Embryonic facial prominence (tissue), 1 donor: ENCODE measurements around the gene AMDHD2.

Experiments used
- DNase-seq: peaks from one replicate; pipeline ENCODE4 v3.0.0-alpha.2; 2016; ENCODE audit errors: extremely low spot score

Gene AMDHD2

DNA sequence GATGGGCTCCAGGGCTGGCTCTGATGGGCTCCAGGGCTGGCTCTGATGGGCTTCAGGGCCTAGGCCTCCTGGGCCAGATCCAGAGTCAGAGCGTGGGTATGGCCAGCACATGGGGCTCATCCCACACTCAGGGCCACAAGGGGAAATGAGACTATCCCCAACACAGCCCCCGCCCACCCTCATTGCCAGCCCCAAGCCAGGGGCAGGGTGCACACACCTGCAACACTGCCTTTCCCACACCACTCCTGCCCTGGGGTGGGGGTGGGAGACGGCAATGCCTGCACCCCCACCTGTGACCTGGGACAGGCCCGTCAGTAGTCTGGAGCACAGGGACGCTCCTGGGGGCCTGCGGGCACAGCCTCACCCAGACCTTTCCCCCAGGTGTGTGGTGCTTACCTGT, 20.7 kb upstream of the AMDHD2 start:
- no peak for DNase-seq

DNA sequence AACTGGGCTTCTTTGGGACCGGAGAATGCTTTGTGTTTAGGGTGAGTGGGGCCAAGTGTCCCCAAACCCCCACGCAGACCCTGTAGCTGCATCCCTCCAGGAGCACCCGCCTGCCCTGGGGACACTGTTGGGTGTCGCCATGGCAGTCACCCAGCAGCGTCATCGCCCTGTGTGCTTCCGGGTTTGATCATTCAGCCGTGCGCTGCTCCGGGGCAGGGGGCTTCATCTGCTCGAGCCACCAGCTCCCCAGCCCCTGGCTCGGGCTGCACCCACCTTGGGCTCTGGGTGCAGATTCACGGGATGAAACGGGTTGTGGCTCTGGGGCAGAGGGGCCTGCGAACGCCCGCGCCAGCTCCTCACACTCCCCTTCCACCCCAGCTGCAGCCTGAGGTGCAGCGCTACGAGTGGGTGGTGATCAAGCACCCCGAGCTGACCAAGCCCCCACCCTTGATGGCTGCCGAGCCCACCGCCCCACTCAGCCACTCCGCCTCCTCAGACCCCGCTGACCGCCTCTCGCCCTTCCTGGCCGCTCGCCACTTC, 20.2 kb upstream of the AMDHD2 start:
- DNase-seq = no peak

DNA sequence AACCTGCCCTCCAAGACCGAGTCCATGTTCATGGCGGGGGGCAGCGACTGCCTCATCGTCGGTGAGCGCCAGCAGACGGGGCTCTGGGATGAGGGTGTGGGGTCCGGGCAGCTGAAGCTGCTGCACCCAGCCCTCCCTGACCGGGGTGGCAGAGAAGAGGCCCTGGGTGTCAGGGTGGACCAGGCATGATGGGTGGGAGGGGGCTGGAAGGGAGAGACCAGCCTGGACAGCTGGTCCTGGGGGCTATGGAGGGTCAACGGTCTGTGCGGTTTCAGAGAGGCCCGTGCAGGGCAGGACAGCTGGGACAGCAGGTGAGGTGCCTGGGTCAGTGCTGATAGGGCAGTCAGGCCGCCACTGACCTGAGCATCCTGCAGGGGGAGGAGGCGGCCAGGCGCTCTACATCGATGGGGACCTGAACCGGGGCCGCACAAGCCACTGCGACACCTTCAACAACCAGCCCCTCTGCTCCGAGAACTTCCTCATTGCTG, 19.7 kb upstream of the AMDHD2 start:
- DNase-seq = no peak

DNA sequence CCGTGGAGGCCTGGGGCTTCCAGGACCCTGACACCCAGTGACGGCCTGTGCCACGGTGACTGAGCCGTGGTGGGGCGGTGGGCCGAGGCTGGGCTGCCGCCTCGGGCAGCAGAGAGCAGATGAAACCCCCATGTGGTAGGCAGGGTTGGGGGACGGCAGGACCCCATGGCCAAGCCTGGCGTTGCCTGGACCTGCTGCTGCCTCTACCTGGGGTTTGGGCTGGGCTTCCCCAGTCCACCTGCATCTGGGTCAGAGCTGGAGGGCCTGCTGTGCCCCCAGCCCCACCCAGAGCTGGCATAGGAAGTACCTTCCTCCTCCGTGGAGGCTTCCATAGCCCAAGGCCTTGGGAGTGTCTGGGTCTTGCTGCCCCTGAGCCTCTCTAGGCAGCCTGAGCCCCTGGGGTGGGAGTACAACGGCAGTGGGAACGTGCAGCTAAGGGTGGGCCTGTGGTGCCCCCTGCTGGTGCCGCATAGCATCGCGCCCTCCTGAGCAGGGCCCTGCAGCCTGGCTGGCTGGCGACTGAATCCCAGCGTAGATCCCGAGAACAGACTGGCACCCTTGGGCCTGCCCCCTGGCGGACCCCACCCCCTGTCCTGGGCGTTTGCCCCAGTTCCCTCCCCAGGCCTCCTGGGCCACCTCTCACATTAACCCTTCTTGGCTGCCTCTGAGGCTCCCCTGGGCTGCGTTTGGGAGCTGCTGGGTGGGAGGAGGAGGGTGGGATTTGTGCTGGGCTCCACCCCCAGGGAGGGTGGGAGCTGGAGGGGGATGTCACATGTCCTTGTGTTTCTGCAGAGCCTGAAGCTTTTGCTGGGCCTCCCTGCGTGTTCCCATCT, 19.0 kb upstream of the AMDHD2 start:
- peak; percentile 60 for DNase-seq

DNA sequence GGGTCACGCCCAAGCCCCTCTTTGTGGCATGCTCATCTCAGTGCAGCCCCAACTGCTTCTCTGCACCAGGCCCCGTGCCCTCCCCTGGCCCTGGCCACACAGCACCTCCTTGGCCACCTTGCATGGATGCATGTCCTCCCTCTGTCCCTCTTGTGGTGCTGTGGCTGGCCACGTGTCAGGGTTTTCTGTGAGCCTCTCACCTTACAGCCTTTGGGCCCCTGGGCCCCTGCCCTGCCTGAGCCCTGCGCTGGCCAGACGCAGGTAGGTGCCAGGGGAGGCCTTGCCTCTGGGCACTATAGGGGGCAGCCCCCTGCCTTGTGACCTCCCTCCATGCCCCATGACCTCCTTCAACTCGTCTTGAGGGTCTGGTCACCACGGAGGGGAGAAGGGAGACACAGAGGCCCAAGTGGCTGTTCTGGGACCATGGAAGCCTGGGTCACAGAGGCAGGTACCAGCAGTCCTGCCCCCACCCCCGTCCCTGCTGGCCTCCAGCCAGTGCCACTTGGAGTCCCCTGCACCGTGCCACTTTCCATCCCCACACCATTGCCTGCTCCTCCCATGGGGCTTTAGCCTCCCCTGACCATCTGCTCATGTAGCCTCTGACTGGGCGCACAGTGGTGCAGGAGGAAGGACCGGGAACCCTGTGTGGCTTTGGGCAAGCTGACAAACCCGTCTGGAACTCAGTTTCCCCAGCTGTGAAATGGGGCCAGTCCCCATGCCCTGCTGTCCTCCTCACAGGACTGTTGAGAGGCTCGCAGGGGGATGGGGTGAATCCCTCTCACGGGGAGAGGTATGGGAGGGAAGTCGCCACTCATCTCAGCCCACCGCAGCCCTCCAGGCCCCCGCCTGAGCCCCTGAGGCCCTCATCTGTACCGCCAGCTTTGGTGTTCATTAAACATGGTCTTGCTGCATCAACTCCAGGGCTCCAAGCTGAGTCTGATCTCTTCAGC, 17.9 kb upstream of the AMDHD2 start:
- no peak for DNase-seq

DNA sequence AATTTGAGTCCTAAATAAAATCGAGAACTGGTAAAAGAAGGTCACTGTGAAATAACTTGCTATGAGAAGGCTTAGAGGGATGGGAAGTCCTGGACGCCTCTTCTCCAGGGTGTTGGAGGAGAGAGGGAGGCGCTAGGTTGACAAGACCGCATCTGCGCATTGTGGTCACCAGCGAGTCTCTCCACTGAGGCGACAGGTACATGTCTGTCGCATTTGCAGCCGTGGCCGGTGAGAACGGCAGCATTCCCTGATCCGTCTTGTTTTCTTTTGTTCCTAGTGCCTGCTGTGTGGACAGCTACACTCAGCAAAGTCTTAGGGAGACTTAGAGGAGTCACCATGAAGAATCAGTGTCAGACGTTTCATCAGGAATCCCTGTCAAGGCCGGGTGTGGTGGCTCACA, 14.5 kb upstream of the AMDHD2 start:
- no peak for DNase-seq

DNA sequence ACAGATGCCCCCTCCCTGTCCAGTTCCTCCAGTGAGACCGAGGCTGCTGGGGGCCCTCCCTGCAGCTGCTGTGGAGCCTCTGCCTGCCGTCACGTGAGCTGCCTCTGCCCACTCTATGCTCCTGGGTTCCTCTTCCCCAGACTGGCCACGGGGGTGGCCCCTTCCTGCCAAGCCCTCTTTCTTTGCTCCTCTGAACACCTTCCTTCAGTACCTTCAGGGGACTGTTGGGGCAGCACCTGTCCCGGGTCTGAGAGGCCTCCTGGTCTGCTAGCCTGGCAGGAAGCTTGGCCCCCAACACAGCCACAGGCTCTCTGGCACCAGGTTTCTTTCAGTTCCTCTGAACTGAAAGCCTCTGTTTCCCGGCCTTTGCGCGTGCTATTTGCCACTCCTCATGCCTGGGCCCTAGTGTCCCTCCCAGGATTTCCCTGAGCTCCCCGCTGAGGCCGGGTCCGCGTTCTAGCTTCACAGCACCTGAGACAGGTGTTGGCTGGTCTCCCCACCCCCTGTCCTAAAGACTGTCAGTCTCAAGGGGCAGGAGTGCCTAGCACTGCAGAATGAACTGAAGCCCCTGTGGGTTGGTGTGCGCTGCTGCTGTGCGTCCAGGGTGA, 13.0 kb upstream of the AMDHD2 start:
- no peak for DNase-seq

DNA sequence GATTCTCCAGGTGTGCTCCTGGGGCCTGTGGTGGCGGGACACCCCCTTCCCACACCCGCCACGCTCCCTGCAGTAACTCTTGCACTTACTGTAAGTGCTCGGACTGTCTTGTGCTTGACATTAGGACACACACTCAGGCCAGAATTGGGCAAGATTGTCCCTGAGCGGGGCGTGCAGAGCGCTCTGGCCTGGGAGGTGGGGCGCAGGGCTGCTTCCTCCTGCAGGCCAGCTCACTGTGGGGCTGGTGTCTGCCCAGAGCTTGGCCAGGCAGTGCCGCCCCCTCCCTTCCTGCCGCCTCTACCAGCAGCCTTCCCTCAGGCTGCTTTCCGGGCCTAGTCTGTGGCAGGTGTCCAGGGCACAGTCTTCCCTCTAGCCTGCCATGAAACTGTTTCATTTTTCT, 12.5 kb upstream of the AMDHD2 start:
- DNase-seq = no peak

DNA sequence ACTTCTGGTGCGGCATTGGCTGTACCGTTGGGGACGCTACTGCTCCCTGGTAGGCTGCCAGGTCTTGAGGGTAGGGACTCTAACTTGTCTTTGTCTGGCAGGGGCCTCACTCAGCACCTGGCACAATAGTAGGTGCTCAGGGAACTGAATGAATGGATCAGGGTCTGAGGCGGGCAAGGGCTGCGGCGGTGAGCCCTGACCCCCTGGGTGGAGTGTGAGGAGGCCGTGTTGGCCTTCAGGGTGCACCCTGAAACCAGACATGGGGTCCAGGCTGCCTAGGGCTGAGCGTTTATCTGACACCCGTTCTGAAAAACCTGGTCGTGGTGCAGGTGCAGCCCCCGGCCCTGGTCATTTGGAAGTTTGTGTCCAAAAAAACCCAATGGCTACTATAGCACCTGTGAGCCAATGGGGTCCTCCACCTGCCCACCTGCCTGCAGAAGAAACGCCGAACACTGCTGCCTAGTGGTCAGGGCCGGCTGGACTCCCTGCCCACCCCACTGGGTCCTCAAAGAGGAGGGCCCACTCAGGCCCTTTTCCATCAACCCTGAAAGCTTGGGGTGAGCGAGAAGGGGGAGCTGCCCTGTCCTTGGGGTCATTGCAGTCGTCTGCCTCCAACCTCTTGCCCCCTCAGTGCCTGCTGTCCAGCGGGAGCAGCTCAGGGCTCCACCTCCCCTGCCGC, 11.3 kb upstream of the AMDHD2 start:
- no peak for DNase-seq

DNA sequence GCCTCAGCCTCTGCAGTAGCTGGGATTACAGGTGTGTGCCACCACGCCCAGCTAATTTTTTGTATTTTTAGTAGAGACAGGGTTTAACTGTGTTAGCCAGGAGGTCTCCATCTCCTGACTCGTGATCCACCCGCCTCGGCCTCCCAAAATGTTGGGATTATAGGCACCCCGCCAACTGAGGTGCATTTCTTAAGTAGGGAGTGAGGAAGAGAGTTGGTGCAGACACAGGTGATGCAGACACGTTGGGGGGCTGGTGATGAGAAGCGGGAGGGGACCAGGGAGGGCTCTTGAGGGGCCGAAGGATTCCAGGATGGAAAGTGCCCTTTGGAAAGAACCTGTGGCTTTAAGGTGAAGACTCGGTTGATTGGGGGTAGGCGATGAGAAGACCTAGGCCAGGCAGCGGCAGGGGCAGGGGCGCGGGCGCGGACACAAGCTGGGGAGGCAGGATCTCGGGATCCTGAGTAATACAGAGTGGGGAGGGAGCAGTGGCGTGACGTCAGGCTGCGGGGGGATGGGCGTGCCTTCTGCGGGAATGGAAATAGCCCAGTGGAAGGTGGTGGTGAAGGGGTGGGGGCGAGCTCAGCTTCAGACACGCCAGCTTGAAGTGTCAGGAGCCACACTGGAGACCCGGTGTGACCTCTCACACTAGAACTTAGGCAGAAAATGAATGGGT, 8.9 kb upstream of the AMDHD2 start:
- DNase-seq = no peak

DNA sequence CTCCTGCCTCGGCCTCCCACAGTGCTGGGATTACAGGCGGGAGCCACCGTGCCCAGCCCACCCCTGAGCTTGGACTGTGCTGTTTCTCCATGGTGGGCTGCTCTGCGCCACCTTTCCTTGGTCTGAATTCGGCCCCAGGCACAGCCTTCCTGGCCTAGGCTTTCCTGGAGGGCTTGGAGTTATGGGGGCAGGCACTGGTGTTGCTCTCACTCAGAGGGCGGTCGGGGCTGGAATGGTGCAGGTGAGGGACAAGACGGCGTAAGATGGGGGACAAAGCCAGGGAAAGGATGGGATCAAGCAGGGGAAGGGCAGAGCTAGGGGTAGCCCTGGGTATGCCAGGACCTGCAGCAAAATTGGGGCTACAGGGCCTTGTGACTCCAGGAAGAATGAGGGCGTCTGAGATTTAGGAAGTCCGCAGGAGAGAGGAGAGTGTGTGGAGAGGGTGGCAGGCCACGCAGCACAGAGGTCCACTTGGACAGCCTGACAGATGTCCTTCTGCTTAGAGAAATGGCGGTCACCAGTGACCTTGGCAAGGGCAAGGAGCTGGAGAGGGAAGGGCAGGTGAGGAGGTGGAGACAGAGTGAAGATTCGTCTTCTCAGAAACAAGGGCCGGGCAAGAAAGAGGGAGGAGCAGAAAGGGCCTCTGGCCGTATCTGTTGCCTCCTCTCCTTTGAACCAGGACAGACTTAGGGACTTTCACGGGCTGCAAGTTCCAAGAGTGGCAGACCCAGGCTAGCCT, 8.0 kb upstream of the AMDHD2 start:
- DNase-seq = no peak

DNA sequence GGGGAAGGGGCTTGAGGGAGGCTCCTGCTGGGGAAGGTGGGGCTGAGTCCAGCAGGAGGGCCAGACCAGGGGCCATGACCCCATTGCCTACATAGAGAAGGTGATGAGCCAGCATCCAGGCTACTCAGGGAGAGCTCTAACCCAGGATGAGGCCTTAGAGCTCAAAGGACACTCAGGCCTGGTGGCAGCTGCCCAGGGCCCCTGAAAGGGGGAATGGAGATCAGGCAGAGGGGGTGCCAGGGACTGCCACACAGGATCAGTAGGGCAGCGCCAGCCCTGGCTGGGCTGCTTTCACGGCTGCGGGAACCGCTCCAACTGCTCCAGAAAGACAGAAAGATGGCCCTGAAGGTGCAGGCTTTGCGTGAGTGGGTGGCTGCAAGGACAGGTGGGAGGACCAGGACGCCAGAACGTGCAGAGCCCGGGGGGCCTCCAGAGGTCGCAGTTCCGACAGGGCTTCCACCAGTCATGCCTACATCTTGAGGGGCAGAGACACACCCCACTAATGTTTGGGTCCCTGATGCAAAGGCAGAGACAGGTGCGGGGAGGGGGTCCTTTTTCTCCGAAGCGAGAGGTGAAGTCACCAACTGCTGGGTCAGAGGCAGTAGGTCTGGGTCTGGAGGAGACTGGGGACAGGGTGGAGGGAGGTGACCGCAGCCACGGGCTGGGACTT, 7.3 kb upstream of the AMDHD2 start:
- no peak for DNase-seq

DNA sequence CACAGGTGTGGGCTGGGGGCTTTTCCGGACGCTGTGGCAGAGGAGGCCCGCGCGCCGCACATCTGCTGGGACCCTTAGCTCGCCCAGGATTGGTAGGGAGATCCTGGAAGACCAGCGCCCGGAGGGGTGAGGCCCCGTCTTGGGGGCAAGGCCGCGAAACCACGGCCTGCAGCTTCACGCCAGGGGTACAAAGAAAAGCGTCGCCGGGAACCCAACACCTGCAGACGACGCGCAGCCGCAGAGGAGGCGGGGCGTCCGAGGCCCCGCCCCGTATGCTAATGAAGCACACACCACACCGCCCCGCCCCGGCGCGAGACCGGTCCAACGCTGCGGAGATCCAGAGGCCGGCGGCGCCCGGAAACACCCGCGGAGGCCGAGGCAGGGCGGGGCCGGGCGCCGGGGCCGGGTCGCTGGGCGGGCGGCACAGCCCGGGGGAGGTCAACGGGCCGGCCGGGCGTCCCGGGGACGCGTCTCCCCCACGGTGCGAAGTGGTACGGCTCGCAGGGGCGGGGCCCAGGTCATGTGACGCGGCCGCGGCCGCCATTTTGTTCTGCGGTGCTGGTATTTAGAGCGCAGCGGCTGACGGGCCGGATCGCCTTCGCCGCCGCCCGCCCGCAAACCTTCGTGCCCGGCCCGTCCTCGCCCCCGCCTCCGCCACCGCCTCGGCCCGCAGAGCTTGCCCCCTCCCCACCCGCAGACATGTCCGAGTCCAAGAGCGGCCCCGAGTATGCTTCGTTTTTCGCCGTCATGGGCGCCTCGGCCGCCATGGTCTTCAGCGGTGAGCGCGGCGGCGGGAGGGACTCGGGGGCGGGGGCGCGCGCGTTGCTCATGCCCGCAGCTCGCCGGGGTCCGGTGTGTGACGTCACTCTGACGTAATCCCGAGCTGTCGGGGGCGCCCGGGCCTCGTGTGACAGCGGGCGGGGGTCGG, 6.5 kb upstream of the AMDHD2 start, which contains the start of gene ATP6V0C:
TSS of gene ATP6V0C (plus strand) at position 548 of the 928 bp plus-strand sequence. CDS start at position 700, 152 bp downstream.
- peak; percentile 59 for DNase-seq

DNA sequence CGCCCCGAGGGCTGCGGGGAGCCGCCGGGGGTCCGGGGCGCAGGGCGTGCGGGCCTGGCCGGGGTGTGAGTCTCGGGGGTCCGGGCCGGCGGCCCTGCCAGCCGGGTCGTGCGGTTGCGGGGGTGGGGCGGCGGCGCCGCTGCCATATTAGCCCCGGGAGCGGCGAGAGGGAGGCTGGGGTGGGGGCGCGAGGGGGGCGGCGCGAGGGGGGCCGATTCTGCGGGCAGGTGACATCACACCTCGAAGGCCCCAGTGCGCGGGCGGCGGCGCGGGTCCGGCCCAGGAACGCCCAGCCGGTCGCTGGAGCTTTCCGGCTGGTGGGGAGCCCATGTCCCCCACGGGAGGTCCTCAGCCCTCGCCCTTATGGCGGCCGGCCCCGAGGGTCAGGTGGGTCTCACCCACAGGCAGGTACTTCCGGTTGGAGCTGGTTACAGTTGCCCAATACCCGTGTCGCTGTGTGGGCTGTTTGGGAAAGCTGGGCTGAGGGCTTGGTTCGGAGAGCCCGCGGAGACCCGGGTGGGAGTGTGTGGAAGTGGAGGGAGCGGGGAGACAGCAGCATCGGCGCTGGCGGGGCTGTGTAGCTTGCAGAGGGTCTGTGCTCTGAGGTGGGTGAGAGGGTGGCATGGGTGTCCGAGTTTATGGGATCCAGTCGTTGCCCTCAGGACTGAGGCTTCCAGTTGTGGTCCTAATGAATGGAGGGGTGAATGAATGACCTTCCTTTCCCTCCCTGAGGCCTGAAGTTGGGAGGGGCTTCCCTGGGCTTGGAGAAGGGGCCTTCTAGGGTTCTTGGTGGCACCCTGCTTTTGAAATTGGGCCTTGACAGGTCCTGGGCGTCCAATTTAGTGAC, 5.6 kb upstream of the AMDHD2 start:
- DNase-seq = no peak

DNA sequence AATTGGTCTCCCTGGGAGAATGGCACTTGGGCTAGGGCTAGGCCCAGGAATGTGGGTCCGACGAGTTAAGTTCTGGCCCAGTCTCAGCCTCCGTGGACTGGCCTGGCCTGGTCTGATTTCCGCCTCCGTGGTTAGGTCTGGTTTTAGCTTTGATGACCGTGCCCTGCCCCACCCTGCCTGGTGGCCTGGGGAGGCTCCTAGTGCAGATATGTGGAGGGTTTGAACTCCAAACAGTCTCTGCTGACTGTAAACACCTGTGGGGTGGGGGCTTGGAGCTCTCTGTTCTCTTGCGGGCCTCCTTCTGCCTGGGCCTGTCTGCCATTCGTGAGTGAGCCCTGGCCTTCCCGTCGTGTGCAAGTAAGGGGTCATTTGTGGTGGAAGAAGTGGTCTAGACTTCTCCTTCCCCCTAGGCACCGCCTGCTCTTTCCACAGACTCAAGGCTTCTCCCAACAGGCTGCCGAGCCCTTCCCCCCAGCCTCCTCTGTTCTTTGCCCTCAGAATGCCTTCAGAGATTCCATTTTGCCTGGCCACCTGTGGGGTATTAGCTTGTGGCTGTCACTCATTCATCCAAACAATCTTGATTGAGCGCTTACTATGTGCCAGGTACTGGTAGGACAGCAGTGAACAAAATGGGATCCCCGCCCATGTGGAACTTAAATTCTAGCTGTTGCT, 4.9 kb upstream of the AMDHD2 start:
- DNase-seq = no peak

DNA sequence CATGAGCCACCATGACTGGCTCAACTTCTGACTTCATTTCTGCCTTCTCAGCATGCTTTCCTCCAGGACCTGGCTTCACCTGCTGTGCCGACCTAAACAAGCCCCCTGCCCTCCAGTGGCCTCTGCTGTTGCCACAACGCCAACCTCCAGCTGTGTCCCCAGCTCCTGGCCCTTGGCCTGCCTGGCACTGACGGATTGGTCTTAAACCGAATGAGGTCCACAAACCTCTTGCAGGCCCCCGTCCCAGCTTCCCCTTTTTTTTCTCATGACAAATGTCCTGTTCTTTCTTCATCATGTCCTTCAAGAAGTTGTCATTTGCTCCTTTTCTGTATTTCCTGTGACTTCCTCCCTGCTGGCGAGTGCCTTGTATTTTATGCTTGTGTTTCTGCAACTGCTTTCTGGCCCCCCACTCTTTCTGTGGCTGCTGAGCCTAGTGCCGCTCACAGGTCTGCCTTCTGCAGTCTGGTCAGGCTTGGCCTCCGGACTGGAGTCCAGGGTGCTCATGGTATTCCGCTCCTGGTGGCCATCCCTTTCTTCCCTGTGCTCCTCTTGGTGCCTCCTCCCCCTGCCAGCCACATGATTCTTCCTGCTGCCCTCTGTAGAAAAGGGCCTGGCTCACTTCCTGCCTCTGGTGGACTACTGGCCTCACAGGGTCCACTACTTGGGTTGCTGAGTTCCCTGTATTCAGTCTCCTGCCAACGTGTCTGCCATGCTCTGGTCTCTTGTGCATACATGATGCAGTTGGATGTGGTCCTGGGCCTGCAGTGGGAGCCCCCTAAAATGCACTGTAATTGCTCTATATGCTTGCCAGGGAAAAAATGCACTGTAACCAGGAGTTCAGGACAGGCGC, 3.6 kb upstream of the AMDHD2 start:
- DNase-seq = no peak
